ENCODE results near the gene MIB1. TPM values are rescaled to one million over a fixed set of nuclear protein-coding genes. Genes with fewer than 3 reads are reported as not detected.

MIB1 gene
- total RNA-seq, 1 experiment from 2014 or later: 48.8 TPM

DNA sequence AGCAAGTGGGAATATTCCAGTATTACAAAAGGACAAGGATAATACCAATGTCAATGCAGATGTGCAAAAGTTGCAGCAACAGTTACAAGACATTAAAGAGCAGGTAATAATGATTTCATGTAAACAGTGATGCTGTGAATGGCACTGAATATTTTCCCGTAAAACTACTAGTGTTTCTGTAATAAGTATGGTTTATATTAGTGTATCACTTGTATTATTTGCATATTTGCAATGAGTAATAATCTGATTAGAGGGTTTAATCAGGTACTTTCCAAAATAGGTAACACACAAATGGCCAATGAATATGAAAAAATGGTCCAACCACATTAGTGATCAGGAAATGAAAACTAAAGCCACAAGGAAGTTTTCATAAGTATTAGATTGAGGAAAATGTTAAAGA, 118.0 kb downstream of the MIB1 start:
- Histone ChIP-seq H2BK12ac (ENCODE audit: insufficient read length, low read depth, low read length) (no peak overlapping the region), H2BK5ac (ENCODE audit: insufficient read length, low read length) (no peak overlapping the region), H3K27ac (ENCODE audit: insufficient read length, low read depth, low read length) (no peak overlapping the region), H3K4me1 (ENCODE audit: insufficient read depth, low read length) (no peaks in the 10 kb centered on the region), H3K23ac (ENCODE audit: insufficient read length, low read depth, low read length) (no peak overlapping the region), H3K9me3 (ENCODE audit: control insufficient read depth, low read depth, low read length) (no peaks in the 10 kb centered on the region), H3K79me2 (ENCODE audit: insufficient read depth, low read length) (no peaks in the 10 kb centered on the region), H4K20me1 (ENCODE audit: control insufficient read depth, insufficient read depth, insufficient read length) (no peaks in the 10 kb centered on the region), H3K14ac (ENCODE audit: insufficient read depth, low read length) (no peak overlapping the region), H2BK15ac (ENCODE audit: low read depth, low read length) (no peak overlapping the region), H3K79me1 (ENCODE audit: insufficient read depth, low read depth, low read length, poor library complexity, severe bottlenecking) (no peaks in the 10 kb centered on the region), H4K5ac (ENCODE audit: insufficient read length, low read depth, low read length) (no peak overlapping the region), H3K23me2 (ENCODE audit: insufficient read length, low read depth, low read length, poor library complexity, severe bottlenecking) (no peaks in the 10 kb centered on the region), H4K8ac (replicated peaks; ENCODE audit: insufficient read length, low read depth, low read length) (no peak overlapping the region), H4K91ac (ENCODE audit: insufficient read length, low read depth, low read length) (no peak overlapping the region), H2AK5ac (ENCODE audit: insufficient read length, low read length) (no peak overlapping the region), H3T11ph (ENCODE audit: low read length) (no peak overlapping the region), H3K27me3 (ENCODE audit: insufficient read depth, low read length) (no peaks in the 10 kb centered on the region), H2BK120ac (ENCODE audit: low read depth, low read length, poor library complexity, severe bottlenecking) (no peak overlapping the region), H3K56ac (ENCODE audit: insufficient read length, low read depth, low read length) (no peak overlapping the region), H3K9ac (ENCODE audit: extremely low read depth, insufficient read length, low read length) (no peak overlapping the region), H2AFZ (ENCODE audit: low read length) (no peak overlapping the region), H3K4ac (ENCODE audit: low read depth, low read length) (no peak overlapping the region), H3K4me2 (ENCODE audit: insufficient read depth, insufficient read length, low read length) (no peak overlapping the region), H2BK20ac (ENCODE audit: low read depth, low read length, poor library complexity, severe bottlenecking) (no peak overlapping the region), H3K18ac (ENCODE audit: insufficient read length, low read depth, low read length) (no peak overlapping the region)
- Mint-ChIP-seq H3K9me3 (no peaks in the 10 kb centered on the region), H3K4me1 (no peaks in the 10 kb centered on the region), H3K4me3 (no peak overlapping the region), H3K36me3 (ENCODE audit: insufficient read depth in 1 of 3, low read depth in 3 of 3) (peaks cover 23 to 68% (median 62%) of the 10 kb centered on the region in 3 experiments; a peak in 6 of 7 replicates), H3K27ac (no peak overlapping the region), H3K27me3 (ENCODE audit: low read depth) (no peaks in the 10 kb centered on the region)
- TF ChIP-seq, protein P1, sequence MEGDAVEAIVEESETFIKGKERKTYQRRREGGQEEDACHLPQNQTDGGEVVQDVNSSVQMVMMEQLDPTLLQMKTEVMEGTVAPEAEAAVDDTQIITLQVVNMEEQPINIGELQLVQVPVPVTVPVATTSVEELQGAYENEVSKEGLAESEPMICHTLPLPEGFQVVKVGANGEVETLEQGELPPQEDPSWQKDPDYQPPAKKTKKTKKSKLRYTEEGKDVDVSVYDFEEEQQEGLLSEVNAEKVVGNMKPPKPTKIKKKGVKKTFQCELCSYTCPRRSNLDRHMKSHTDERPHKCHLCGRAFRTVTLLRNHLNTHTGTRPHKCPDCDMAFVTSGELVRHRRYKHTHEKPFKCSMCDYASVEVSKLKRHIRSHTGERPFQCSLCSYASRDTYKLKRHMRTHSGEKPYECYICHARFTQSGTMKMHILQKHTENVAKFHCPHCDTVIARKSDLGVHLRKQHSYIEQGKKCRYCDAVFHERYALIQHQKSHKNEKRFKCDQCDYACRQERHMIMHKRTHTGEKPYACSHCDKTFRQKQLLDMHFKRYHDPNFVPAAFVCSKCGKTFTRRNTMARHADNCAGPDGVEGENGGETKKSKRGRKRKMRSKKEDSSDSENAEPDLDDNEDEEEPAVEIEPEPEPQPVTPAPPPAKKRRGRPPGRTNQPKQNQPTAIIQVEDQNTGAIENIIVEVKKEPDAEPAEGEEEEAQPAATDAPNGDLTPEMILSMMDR (conservative IDR thresholded peaks at IDR 0.05): no peak
- WGBS (ENCODE audit: extremely low coverage, insufficient read length, low lambda C conversion rate): no CpG with 5 or more reads among the region's 1 CpG
- no peak for DNase-seq

Data from H9 (cell line).